GM12864 (cell line): ENCODE measurements around the gene HHAT.

Experiments used
- DNase-seq: peaks from one replicate; pipeline ENCODE4 v3.0.0-alpha.2; 2011; ENCODE audit warnings: low read depth
- H3K4me3 ChIP-seq: 2 replicates; pipeline ENCODE4 v1.5.1; 2011; ENCODE audit warnings: mild to moderate bottlenecking, low read depth, low read length, control low read depth
- TF ChIP-seq, protein P1 (sequence below): IDR thresholded peaks from 2 replicates; pipeline ENCODE4 v1.5.1; 2011; ENCODE audit warnings: low read depth, mild to moderate bottlenecking, moderate library complexity, low read length, control low read depth, inconsistent platforms; ENCODE audit errors: missing control alignments

Gene HHAT

DNA sequence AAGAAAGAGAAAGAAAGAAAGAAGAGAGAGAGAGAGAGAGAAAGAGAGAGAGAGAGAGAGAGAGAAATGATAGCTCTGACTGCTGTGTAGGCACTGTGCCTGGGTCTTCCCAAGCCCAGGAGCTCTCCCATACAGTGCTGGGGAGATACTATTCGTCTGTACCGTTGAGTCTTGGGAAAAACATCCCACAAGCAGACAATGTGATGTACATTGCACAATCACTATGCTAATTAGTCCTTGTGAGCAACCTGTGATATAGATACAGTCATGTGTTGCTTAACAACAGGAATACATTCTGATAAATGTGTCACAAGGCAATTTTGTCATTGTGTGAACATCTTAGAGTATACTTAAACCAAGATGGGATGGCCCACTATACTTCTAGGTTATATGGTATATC is 381.0 kb downstream of the HHAT start:
- no peak for DNase-seq

DNA sequence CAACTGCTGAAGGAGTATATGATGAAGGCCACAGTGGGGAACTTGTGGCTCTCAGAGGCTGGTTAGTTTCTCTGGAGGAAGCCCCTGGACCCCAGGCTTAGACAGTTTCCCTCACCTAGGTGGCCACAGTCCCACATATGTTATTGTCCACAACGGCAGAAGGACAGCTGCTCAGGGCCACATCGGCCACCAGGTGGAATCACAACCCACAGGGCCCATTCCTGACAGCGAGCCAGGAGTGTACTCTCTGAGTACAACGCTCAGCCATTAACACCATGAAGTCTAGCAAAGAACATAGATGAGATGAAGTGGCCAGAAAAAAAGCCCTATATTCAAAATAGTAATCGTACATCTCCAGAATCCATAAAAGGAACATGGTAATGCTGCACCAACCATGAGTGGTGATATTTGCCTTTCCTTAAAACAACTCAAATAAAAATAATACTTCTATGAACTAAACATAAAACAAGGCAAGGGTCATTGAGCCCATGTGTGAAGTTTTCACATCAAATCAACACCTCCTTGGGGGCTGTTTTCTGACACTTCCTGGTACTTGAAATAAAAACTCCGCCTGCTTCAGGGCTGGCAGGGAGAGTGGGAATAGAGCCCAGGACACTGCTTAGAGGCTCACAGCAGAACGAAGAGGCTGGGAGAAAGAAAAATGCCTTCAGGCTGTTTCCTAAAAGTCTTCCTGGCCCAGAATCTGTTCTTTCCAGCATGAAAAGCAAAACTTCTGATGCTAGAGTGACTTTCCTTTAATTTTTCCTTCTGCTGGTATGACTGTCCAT is 383.3 kb downstream of the HHAT start:
- H3K4me3 ChIP-seq = no peak overlapping the region
- TF ChIP-seq, protein P1, sequence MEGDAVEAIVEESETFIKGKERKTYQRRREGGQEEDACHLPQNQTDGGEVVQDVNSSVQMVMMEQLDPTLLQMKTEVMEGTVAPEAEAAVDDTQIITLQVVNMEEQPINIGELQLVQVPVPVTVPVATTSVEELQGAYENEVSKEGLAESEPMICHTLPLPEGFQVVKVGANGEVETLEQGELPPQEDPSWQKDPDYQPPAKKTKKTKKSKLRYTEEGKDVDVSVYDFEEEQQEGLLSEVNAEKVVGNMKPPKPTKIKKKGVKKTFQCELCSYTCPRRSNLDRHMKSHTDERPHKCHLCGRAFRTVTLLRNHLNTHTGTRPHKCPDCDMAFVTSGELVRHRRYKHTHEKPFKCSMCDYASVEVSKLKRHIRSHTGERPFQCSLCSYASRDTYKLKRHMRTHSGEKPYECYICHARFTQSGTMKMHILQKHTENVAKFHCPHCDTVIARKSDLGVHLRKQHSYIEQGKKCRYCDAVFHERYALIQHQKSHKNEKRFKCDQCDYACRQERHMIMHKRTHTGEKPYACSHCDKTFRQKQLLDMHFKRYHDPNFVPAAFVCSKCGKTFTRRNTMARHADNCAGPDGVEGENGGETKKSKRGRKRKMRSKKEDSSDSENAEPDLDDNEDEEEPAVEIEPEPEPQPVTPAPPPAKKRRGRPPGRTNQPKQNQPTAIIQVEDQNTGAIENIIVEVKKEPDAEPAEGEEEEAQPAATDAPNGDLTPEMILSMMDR = no peak
- no peak for DNase-seq

More for the DNA sequence above, 381.0 kb downstream of the HHAT start:
- TF ChIP-seq, protein P1 = no peak
- no peak overlapping the region for H3K4me3 ChIP-seq

DNA sequence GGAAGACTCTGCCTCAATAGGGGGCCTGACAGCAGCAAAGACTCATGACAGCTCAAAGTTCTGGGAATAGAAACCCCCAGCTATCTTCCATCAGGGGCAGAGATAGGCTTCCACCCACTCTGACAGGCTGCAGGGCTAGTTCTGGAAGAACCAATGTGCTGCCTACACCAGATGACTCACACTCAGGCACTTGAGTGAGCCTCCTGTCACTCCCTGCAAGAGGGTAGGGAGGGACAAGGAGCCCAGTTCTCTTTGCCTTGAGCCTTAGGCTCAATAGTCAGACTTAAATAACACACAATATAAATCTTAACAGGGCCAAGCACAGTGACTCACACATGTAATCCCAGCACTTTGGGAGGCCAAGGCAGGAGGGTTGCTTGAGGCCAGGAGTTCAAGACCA is 386.4 kb downstream of the HHAT start:
- no peak overlapping the region for H3K4me3 ChIP-seq
- no peak for DNase-seq
- TF ChIP-seq, protein P1 = no peak

DNA sequence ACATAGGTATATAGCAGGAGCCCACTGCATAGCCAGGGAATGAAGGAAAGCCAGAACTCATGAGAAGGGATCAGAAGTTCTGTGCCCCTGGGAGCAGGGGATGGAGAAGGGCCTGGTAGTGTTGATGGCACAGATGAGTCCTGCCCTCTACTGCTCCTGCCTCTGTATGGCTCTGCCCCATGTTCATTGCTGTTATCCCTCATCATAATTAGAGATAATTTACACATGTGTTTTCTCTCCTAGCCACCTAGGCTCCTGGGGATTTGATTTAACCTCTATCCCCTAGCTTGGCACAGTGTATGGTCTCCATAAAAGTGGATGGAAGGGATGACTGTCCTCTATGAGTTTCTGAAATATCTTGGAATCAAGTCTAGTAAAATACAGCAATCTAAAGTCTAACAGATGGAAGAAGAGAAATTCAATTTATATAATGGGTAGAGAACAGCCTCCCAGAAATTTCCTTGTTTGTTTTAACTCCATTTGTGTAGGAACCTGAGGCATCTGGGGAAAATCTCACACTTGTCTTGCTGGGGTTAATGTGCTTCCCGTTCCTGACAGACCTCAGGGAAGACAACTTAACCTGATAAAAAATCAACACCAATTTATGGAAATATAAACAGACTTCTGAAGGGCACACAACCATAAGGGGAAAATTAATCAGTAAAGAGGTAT is 393.8 kb downstream of the HHAT start:
- H3K4me3 ChIP-seq = no peak overlapping the region
- DNase-seq = no peak
- TF ChIP-seq, protein P1 = no peak

DNA sequence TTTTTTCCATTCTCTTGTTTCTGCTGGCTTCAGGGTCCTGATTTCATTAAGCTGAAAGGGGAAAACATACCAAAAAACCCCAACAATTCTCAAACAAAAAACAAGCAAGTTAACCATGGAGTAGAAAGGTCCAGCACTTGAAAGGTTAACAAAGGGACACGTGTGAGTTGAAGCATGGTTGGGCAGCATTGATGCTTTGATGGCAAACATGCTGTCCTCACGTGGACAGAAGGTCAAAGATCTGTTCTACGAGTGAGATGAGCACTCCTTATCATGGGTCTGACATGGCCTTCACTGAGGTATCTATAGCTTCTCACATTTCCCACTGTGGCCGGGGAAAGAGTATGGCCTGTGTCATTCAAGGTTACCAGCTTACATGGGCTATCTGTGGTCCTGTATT is 394.9 kb downstream of the HHAT start:
- DNase-seq = no peak
- TF ChIP-seq, protein P1 = no peak

DNA sequence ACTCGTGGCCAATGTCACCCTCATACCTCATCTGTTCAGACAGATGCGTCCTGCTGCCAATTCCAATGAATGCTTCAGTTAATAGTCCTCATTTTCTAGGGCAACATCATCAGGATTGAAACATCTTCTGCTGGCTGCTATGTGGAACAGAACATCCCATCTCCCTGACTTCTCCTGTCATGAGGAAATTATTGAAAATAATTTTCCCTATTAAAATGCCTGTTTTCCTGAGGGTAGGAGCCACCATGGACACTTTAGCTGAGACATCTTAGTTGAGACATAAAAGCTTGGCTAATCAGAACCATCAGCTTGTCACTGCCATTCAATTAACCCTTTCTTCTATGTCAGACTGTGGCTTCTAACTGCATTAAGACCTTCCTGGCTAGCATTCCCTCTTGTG is 396.1 kb downstream of the HHAT start:
- no peak overlapping the region for H3K4me3 ChIP-seq
- TF ChIP-seq, protein P1 = no peak
- DNase-seq = no peak

More for the DNA sequence above, 394.9 kb downstream of the HHAT start:
- H3K4me3 ChIP-seq = no peak overlapping the region
